Activated CD8-positive, alpha-beta T cell treated with anti-CD3 and anti-CD28 coated beads, Interleukin-2, amount 10 ng/mL, durations not matched to agents 7 days and 5 days (primary cell): ENCODE data around the gene SLIT1. TPM values are rescaled to one million over a fixed set of nuclear protein-coding genes. Genes with fewer than 3 reads are reported as not detected.

Source experiments
- ATAC-seq: fragments of 150-1000 bp; cut with Tn5 transposase; one replicate; pipeline ENCODE4 v1.10.0; 2021; ENCODE audit warnings: moderate library complexity
- CTCF ChIA-PET: fragments of 350-600 bp; sonication (Branson Sonifier 250); formaldehyde crosslinking; loops from one replicate; lab custom pipeline; 2021; ENCODE audit warnings: antibody characterized with exemption; lab: Charles Lee
- POLR2A ChIA-PET: fragments of 350-600 bp; sonication (Branson Sonifier 250); formaldehyde crosslinking; loops from one replicate; lab custom pipeline; 2021; ENCODE audit warnings: antibody characterized with exemption; lab: Charles Lee
- DNase-seq: peaks from one replicate; pipeline ENCODE4 v3.0.0-alpha.2; 2020
- H3K27ac Mint-ChIP-seq: one replicate; pipeline ENCODE4 v1.8.0; 2021; ENCODE audit warnings: mild to moderate bottlenecking, mixed read lengths
- H3K27me3 Mint-ChIP-seq: one replicate; pipeline ENCODE4 v1.8.0; 2021; ENCODE audit warnings: low read depth, mixed read lengths
- H3K36me3 Mint-ChIP-seq: one replicate; pipeline ENCODE4 v1.8.0; 2021; ENCODE audit warnings: low read depth, mixed read lengths
- H3K4me1 Mint-ChIP-seq: one replicate; pipeline ENCODE4 v1.8.0; 2021; ENCODE audit warnings: low read depth, mixed read lengths
- H3K4me3 Mint-ChIP-seq: one replicate; pipeline ENCODE4 v1.8.0; 2021; ENCODE audit warnings: mild to moderate bottlenecking, mixed read lengths
- H3K9me3 Mint-ChIP-seq: one replicate; pipeline ENCODE4 v1.8.0; 2022; ENCODE audit warnings: mixed read lengths; ENCODE audit not compliant: insufficient read depth
- total RNA-seq, 2 experiments: library from RNA; stranded (reverse); gene quantifications; one replicate each; pipeline ENCODE4 v1.2.3, GENCODE V29; 2021

The SLIT1 gene
- total RNA-seq, 2 experiments from 2014 or later = 0.70 to 0.71 TPM

- CTCF ChIA-PET = interaction anchor here (0.9 to 5.4 kb wide), 36 partner anchors 8 to 384 kb away, joined by 3 to 86 read pairs (median 5); no protein-coding TSS in a partner anchor
- no peaks in the 10 kb centered on the region for H3K9me3 Mint-ChIP-seq
- POLR2A ChIA-PET = no interaction called here
- ATAC-seq (no peak), DNase-seq (no peak)
- peaks cover 9% of the 10 kb centered on the region for H3K27me3 Mint-ChIP-seq
- peaks cover 7% of the 10 kb centered on the region for H3K4me1 Mint-ChIP-seq
- H3K36me3 Mint-ChIP-seq = no peaks in the 10 kb centered on the region
- no peak overlapping the region for H3K4me3 Mint-ChIP-seq
- no peak overlapping the region for H3K27ac Mint-ChIP-seq
These were observed 161.3 kb downstream of the SLIT1 start for GRCh38 chr10:97024168-97025073.

DNA sequence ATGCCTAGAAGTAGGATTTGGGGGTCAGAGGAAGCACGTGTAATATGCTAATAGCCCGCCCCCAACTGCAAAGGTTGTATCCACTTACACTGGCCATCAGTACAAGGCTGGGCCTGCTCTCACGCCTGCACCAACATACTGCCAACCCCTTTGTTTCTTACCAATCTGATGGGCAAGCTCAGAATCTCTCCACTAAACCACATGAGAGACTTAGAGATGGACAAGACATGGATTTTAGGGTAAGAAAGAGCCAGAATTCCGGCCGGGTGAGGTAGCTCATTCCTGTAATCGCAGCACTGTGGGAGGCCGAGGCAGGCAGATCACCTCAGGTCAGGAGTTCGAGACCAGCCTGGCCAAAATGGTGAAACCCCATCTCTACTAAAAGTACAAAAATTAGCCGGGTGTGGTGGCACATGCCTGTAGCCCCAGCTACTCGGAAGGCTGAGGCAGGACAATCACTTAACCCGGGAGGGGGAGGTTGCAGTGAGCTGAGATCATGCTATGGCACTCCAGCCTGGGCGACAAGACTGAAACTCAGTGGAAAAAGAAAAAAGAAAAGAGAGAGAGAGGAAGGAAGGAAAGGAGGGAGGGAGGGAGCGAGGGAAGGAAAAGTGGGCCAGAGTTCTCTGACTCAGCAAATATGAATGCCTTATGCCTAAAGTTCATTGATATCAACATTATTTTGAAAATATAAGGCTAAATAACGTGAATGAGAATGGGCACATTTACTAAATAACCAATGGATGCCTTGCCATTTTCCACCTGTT is 162.2 kb downstream of the SLIT1 start:
- Mint-ChIP-seq H3K4me1 (peaks cover 9% of the 10 kb centered on the region), H3K27me3 (peaks cover 9% of the 10 kb centered on the region), H3K9me3 (no peaks in the 10 kb centered on the region), H3K36me3 (no peaks in the 10 kb centered on the region), H3K4me3 (no peak overlapping the region), H3K27ac (no peak overlapping the region)
- ATAC-seq = no peak
- DNase-seq = no peak
- CTCF ChIA-PET = interaction anchor here (0.6 to 5.4 kb wide), 5 partner anchors 13 to 206 kb away, joined by 3 to 86 read pairs (median 20); no protein-coding TSS in a partner anchor
- POLR2A ChIA-PET = no interaction called here

- no peak for DNase-seq
- peaks cover under 1% of the 10 kb centered on the region for H3K27me3 Mint-ChIP-seq
- ChIA-PET POLR2A (no interaction called here), CTCF (interaction anchor here (1.0 kb wide), 1 partner anchor 112 kb away, joined by 5 read pairs; no protein-coding TSS in a partner anchor)
- no peak for ATAC-seq
- H3K9me3 Mint-ChIP-seq = no peaks in the 10 kb centered on the region
- H3K27ac Mint-ChIP-seq = no peak overlapping the region
- no peaks in the 10 kb centered on the region for H3K36me3 Mint-ChIP-seq
- H3K4me1 Mint-ChIP-seq = peaks cover 9% of the 10 kb centered on the region
- H3K4me3 Mint-ChIP-seq = no peak overlapping the region
These were observed 163.1 kb downstream of the SLIT1 start for GRCh38 chr10:97022616-97023015.

DNA sequence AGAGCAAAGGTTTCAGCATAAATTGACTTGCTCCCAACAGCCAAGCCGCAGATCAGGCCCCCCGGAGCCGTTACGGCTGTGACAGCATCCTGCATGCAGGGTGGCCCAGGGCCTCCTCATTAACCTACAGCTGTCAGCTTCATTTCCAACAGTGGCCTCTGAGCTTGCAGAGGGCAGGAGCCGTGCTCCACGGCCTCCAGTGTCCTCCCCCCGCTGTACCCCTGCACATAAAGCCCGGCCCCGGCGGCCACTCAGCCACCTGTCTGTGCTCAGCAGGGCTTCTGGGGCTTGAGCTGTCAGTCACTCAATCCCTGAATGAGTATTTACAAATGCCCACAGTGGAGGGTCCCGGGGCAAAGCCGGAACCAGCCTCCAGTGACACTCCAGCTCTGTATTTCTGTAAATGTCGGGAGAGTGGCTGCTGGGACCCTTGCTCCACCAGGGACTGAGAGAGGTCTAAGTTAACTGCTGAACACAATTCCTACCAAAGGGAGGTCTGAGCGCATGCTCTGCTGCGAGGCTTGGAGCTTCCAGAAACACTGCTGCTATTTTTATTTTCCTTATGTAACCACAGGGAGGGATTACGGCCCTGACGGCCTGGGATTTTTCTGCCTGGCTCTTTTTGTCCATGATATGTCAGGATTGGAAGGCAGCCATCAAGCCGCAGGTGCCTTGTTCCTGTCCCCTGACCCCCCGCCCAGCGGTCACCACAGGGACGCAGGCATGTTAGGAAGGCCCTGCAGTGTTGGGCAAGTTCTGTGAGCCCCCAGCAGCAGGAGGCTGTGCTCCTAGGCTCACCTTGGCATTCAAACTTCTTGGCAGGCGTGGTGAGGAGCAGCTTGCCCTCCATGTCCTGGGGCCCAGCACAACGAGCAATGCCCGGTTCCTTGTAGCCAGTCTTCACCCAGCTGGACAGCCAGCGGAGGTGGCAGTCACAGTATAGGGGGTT is 165.0 kb downstream of the SLIT1 start:
- DNase-seq (no peak), ATAC-seq (no peak)
- Mint-ChIP-seq H3K9me3 (no peaks in the 10 kb centered on the region), H3K4me3 (no peak overlapping the region), H3K36me3 (no peaks in the 10 kb centered on the region), H3K27me3 (no peaks in the 10 kb centered on the region), H3K4me1 (peaks cover 26% of the 10 kb centered on the region), H3K27ac (no peak overlapping the region)
- ChIA-PET CTCF (interaction anchor here (1.1 to 1.7 kb wide), 3 partner anchors 16 to 110 kb away, joined by 3 to 14 read pairs (median 4); no protein-coding TSS in a partner anchor), POLR2A (no interaction called here)

GRCh38 chr10:97019213-97019844 is 166.4 kb downstream of the SLIT1 start:
- Mint-ChIP-seq H3K36me3 (no peaks in the 10 kb centered on the region), H3K9me3 (no peaks in the 10 kb centered on the region), H3K27me3 (no peaks in the 10 kb centered on the region), H3K4me1 (peaks cover 34% of the 10 kb centered on the region), H3K27ac (no peak overlapping the region), H3K4me3 (no peak overlapping the region)
- ChIA-PET CTCF (interaction anchor here (1.1 kb wide), 1 partner anchor 18 kb away, joined by 4 read pairs; no protein-coding TSS in a partner anchor), POLR2A (no interaction called here)
- DNase-seq = no peak
- no peak for ATAC-seq

GRCh38 chr10:97018251-97019212 is 167.2 kb downstream of the SLIT1 start:
- Mint-ChIP-seq H3K4me3 (no peak overlapping the region), H3K27me3 (no peaks in the 10 kb centered on the region), H3K27ac (peak overlapping the region; percentile 34), H3K4me1 (peaks cover 34% of the 10 kb centered on the region), H3K9me3 (no peaks in the 10 kb centered on the region), H3K36me3 (no peaks in the 10 kb centered on the region)
- ChIA-PET POLR2A (no interaction called here), CTCF (no interaction called here)
- DNase-seq (no peak), ATAC-seq (no peak)

DNA sequence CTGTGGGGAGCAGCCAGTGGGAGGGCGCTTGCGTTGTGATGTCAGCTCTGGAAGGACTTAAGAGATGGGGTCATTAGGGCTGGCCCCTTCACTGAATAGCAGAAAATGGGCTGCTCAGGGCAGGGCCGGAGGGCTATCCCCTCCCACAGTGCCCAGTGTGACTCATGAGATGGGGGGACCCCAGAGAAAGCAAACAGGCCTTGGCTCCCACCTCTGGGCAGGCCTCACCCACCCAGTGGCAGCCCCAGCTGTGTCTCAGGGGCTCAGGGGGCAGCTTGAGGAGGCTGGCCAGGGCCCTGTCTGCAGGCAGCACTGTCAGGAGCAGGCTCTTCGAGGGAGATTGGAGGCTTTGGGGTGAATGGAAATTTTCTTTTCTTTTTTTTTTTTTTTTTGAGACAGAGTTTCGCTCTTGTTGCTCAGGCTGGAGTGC is 168.3 kb downstream of the SLIT1 start:
- ATAC-seq = peak; percentile 34
- Mint-ChIP-seq H3K4me1 (peaks cover 34% of the 10 kb centered on the region), H3K27me3 (no peaks in the 10 kb centered on the region), H3K36me3 (no peaks in the 10 kb centered on the region), H3K4me3 (no peak overlapping the region), H3K27ac (peak overlapping the region; percentile 92), H3K9me3 (no peaks in the 10 kb centered on the region)
- DNase-seq = no peak
- POLR2A ChIA-PET = no interaction called here
- CTCF ChIA-PET = interaction anchor here (1.1 to 2.5 kb wide), 3 partner anchors 8 to 106 kb away, joined by 3 to 23 read pairs (median 4); no protein-coding TSS in a partner anchor

GRCh38 chr10:97016728-97017473 is 168.9 kb downstream of the SLIT1 start:
- no peaks in the 10 kb centered on the region for H3K36me3 Mint-ChIP-seq
- ATAC-seq (peak; percentile 82), DNase-seq (peak; percentile 63)
- H3K9me3 Mint-ChIP-seq = no peaks in the 10 kb centered on the region
- ChIA-PET CTCF (interaction anchor here (1.1 to 2.5 kb wide), 3 partner anchors 8 to 105 kb away, joined by 3 to 23 read pairs (median 4); no protein-coding TSS in a partner anchor), POLR2A (interaction anchor here (0.7 kb wide), 1 partner anchor 21 kb away, joined by 3 read pairs; no protein-coding TSS in a partner anchor)
- peaks cover 31% of the 10 kb centered on the region for H3K4me1 Mint-ChIP-seq
- H3K4me3 Mint-ChIP-seq = peak overlapping the region; percentile 69
- H3K27ac Mint-ChIP-seq = peak overlapping the region; percentile 92
- H3K27me3 Mint-ChIP-seq = no peaks in the 10 kb centered on the region

- H3K36me3 Mint-ChIP-seq = no peaks in the 10 kb centered on the region
- no peak overlapping the region for H3K4me3 Mint-ChIP-seq
- H3K27ac Mint-ChIP-seq = peak overlapping the region; percentile 47
- peaks cover 27% of the 10 kb centered on the region for H3K4me1 Mint-ChIP-seq
- ChIA-PET CTCF (interaction anchor here (1.0 to 1.2 kb wide), 2 partner anchors 10 to 22 kb away, joined by 4 to 6 read pairs; no protein-coding TSS in a partner anchor), POLR2A (no interaction called here)
- ATAC-seq (no peak), DNase-seq (no peak)
- H3K9me3 Mint-ChIP-seq = no peaks in the 10 kb centered on the region
- no peaks in the 10 kb centered on the region for H3K27me3 Mint-ChIP-seq
These were observed 170.5 kb downstream of the SLIT1 start for GRCh38 chr10:97015240-97015639.
